Activated naive CD8-positive, alpha-beta T cell treated with anti-CD3 and anti-CD28 coated beads, Interleukin-2, amount 50 U/mL, for 16 hours (primary cell): ENCODE measurements around the gene PARD3B.

Experiments
- DNase-seq: peaks from one replicate; pipeline ENCODE4 v3.0.0-alpha.2; 2020; ENCODE audit warnings: low read depth, low spot score

PARD3B gene

GRCh38 chr2:204763974-204764703, 218.9 kb downstream of the PARD3B start:
- no peak for DNase-seq

GRCh38 chr2:204770735-204771134, 225.5 kb downstream of the PARD3B start:
- DNase-seq = no peak

GRCh38 chr2:204771721-204772120, 226.4 kb downstream of the PARD3B start:
- DNase-seq = no peak

- DNase-seq = no peak
These were observed 227.3 kb downstream of the PARD3B start for GRCh38 chr2:204772546-204772945.

- DNase-seq = no peak
These were observed 230.5 kb downstream of the PARD3B start for GRCh38 chr2:204775766-204776165.

GRCh38 chr2:204776781-204777559, 231.7 kb downstream of the PARD3B start:
- DNase-seq = no peak

GRCh38 chr2:204779771-204780170, 234.5 kb downstream of the PARD3B start:
- DNase-seq = no peak

GRCh38 chr2:204781941-204782340, 236.7 kb downstream of the PARD3B start:
- DNase-seq = no peak

GRCh38 chr2:204790076-204790475, 244.8 kb downstream of the PARD3B start:
- DNase-seq = no peak

GRCh38 chr2:204791230-204791629, 246.0 kb downstream of the PARD3B start:
- no peak for DNase-seq

- DNase-seq = no peak
These were observed 249.3 kb downstream of the PARD3B start for GRCh38 chr2:204794624-204795023.

- no peak for DNase-seq
These were observed 249.9 kb downstream of the PARD3B start for GRCh38 chr2:204795156-204795555.

- DNase-seq = no peak
These were observed 251.3 kb downstream of the PARD3B start for GRCh38 chr2:204796581-204796980.

GRCh38 chr2:204799791-204800190, 254.5 kb downstream of the PARD3B start:
- no peak for DNase-seq

GRCh38 chr2:204808494-204808893, 263.2 kb downstream of the PARD3B start:
- DNase-seq = no peak

GRCh38 chr2:204824751-204825453, 279.6 kb downstream of the PARD3B start:
- DNase-seq = no peak

GRCh38 chr2:204825681-204826080, 280.4 kb downstream of the PARD3B start:
- DNase-seq = no peak

GRCh38 chr2:204827701-204828590, 282.7 kb downstream of the PARD3B start:
- no peak for DNase-seq

GRCh38 chr2:204834716-204835384, 289.6 kb downstream of the PARD3B start:
- DNase-seq = no peak

GRCh38 chr2:204835786-204836185, 290.5 kb downstream of the PARD3B start:
- no peak for DNase-seq

GRCh38 chr2:204840504-204840903, 295.2 kb downstream of the PARD3B start:
- no peak for DNase-seq
